ENCODE data around the gene TEX44.

TEX44 gene

DNA sequence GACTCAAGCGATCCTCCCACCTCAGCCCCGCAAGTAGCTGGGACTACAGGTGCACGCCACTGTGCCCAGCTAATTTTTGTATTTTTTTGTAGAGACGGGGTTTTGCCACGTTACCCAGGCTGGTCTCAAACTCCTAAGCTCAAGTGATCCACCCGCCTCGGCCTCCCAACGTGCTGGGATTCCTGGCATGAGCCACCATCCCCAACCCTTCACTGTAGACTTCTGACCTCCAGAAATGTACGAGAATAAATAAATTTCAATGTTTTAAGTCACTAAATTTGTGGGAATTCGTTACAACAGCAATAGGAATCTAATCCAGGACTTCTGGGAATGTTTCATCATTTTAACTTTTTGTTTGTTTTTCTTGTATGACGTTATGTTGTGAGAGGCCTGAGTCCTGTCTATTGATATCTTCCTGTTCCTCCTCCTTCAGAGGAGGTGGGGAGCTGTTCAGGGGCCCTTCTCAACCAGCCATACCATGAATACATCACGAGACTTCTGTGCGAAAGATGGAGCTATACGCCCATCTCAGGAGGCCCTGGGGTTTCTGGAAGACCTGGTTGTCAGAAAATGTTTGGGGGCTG, 40.0 kb downstream of the TEX44 start:
- DNase-seq: no peak

GRCh38 chr2:231633241-231633976, 40.7 kb downstream of the TEX44 start:
- no peak for DNase-seq

- DNase-seq: no peak
Observed at GRCh38 chr2:231634412-231634811, 41.7 kb downstream of the TEX44 start.

DNA sequence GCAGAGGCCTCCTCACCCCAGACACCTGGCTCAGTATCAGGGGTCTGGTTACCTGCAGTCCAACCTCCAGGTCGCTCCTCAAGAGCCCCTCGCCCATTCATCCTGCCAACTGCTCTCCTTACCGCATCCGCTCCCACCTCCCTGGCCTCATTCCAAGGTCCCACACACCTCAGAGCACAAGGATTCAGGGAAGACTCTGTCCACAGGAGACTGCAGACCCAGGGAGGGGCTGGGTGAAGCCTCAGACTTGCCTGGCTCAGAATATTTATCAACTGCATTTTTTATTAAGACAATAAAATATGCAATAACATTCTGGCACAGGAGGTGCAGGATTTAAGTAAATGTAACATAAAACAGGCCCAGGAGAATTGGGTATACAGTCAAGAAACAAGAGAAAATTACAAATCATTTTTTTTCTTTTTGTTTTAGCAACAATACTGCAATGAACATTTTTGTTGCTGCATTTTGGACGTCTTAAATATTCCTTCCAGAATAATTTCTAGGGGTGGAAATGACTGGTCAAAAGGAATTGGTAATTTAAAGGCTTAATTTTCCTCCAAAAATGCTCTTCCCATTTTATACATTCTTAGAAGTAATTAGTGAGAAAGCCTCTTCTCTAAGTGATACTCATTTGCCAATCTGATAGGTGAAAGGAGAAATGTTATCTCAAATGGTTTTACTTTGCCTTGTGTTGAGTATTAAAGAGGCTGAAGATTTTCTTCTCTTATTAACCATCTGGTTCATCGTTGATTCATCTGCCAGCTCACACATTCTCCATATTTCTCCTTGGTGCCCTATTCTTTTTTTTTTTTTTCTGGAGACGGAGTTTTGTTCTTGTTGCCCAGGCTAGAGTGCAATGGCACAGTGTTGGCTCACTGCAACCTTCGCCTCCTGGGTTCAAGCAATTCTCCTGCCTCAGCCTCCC, 42.5 kb downstream of the TEX44 start:
- no peak for DNase-seq

DNA sequence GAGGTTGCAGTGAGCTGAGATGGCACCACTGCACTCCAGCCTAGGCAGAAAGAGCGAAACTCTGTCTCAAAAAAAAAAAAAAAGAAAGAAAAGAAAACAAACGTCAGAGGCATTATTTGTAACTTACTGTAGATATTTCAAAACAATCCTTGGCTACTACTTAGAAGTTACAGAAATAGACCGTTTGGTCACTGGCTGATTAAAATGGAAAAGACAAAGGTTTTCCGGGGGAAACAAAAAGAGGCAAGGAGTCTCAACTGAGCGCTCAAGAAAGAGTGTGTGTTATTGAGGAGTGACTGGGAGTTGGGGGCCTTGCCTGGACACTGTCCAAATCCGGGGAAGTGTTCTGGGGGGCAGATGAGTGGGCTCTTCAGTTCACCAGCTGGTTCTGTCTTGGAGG, 47.6 kb downstream of the TEX44 start:
- DNase-seq: no peak

DNA sequence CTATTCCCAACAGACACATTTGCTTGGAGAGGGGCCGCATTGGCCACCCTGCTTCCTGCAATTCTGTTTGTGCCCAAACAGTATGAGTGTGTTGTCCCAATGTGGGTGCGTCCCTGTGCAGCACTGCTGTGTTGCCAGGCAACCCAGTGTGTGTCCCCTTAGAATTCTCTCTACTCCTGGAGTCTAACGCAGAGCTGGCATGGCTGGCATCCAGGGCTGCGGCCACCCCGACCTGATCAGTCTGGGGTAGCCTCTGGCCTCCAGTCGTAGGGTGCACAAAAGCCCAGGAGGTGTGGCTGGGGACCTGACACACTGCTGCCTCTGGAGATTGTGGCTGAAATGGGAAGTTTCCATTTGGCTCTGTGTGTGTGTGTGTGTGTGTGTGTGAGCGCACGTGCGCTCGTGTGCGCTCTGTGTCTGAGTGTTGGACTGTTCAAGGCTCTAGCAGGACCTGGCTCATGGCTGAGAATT, 48.0 kb downstream of the TEX44 start:
- peak in 28 of 51 donors; percentile 13 to 72 (median 40) for DNase-seq

DNA sequence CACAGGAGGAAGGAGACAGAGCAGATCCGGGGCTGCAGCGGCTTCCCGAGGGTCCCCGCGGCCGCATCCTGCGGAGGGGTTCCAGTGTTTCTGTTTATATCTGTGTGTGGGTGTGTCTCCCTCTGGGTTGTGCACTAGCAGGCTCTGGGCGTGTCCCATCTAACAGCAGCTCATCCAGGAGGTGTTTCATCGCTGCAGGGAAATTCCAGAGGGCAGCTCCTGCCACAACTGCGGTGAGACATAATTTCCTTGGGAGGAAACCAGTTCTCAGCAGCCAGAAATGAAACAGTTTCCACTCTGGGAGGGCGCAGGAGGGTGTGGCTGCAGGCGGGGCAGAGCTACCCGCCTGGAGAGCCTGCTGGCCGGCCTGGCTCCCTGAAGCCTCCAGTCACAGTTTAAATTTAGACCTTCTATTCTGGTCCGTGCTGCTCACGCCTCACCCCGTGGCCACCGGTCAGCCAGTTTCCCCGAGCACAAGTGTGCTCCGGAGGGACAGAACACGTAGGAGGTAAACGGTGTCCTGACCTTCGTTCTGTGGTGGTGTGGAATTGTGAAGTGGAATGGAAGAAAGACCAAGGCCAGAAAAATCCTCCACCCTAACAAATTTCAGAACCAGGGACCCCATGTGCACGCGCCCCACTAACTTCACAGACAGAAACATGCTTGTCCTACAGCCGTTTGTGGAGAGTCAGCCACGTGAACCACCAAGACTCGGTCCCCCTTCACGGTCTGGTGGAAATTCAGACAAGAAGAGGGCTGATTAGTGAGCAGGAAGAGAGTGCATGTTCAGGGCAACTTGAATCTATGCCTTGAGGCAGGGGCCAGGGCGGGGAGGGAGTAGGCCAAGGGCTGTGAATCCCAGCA, 50.2 kb downstream of the TEX44 start:
- DNase-seq: peak in 5 of 51 donors; percentile 15 to 40 (median 23)

GRCh38 chr2:231643495-231643888, 50.8 kb downstream of the TEX44 start:
- DNase-seq: no peak

All from hypothalamus (tissue), 51 donors.